ENCODE results near the gene TOR1A.

- TF ChIP-seq POLR2AphosphoS5 (IDR thresholded peaks at IDR 0.05; ENCODE audit: borderline replicate concordance, low read depth, low read length), result no peak
- TF ChIP-seq EZH2 (IDR thresholded peaks at IDR 0.05), result no peak
Observed at GRCh38 chr9:129838707-129839259, 14.8 kb upstream of the TOR1A start.

Measured in SK-N-MC (cell line).